Smooth muscle cell (in vitro differentiated cells): ENCODE results near the gene TRIM14. TPM values are rescaled to one million over a fixed set of nuclear protein-coding genes. Genes with fewer than 3 reads are reported as not detected.
A peak's percentile ranks its signal among the peaks of the same experiment; 100 is the strongest.

Source experiments
- DNase-seq: peaks from one replicate; lab custom pipeline; 2025; ENCODE audit not compliant: unreplicated experiment; lab: John Stamatoyannopoulos, UW
- H2AFZ ChIP-seq: fragments of 200-600 bp; sonication (generic); 2 replicates; pipeline ENCODE4 v1.6.0; 2016; ENCODE audit warnings: antibody characterized with exemption, low read depth, mild to moderate bottlenecking
- H3F3A ChIP-seq: fragments of 200-600 bp; sonication (generic); 2 replicates; pipeline ENCODE4 v1.6.0; 2017; ENCODE audit warnings: antibody characterized with exemption, low read depth
- H3K27ac ChIP-seq: fragments of 200-600 bp; sonication (generic); 2 replicates; pipeline ENCODE4 v1.5.1; 2016; ENCODE audit warnings: low read depth, mild to moderate bottlenecking
- H3K27me3 ChIP-seq: fragments of 200-600 bp; sonication (generic); 2 replicates; pipeline ENCODE4 v1.6.1; 2016; ENCODE audit warnings: low read depth, mild to moderate bottlenecking
- H3K36me3 ChIP-seq: fragments of 200-600 bp; sonication (generic); 2 replicates; pipeline ENCODE4 v1.5.1; 2016; ENCODE audit warnings: low read depth
- H3K4me1 ChIP-seq: fragments of 200-600 bp; sonication (generic); 2 replicates; pipeline ENCODE4 v1.5.1; 2016; ENCODE audit warnings: low read depth
- H3K4me2 ChIP-seq: fragments of 200-600 bp; sonication (generic); 2 replicates; pipeline ENCODE4 v1.6.0; 2016; ENCODE audit warnings: mild to moderate bottlenecking
- H3K4me3 ChIP-seq: fragments of 200-600 bp; sonication (generic); 2 replicates; pipeline ENCODE4 v1.5.1; 2016; ENCODE audit warnings: mild to moderate bottlenecking
- H3K79me2 ChIP-seq: fragments of 200-600 bp; sonication (generic); 2 replicates; pipeline ENCODE4 v1.6.0; 2016; ENCODE audit warnings: low read depth, mild to moderate bottlenecking
- H3K9ac ChIP-seq: fragments of 200-600 bp; sonication (generic); 2 replicates; pipeline ENCODE4 v1.6.0; 2016; ENCODE audit warnings: low read depth
- H3K9me3 ChIP-seq: fragments of 200-600 bp; sonication (generic); replicated peaks from 2 replicates; pipeline ENCODE4 v1.5.1; 2016; ENCODE audit warnings: low read depth
- H4K20me1 ChIP-seq: fragments of 200-600 bp; sonication (generic); 2 replicates; pipeline ENCODE4 v1.6.0; 2016; ENCODE audit warnings: low read depth
- WGBS: methylation state at CpG from one replicate; pipeline ENCODE4 v1.1.7; 2016; ENCODE audit warnings: low lambda C conversion rate; 5-methylcytosine and 5-hydroxymethylcytosine counted together
- polyA plus RNA-seq: library from polyadenylated mRNA; unstranded; fragments of >200 nt; fragmentation: Nextera tagmentation; extraction: Ambion mirVana; gene quantifications from 2 replicates; pipeline ENCODE4 v1.2.1, GENCODE V29; 2016
- total RNA-seq: library from RNA; depleted of rRNA; stranded (reverse); fragments of >200 nt; gene quantifications from 2 replicates; pipeline ENCODE4 v1.2.3, GENCODE V29; 2014
- TF ChIP-seq, protein P1 (sequence below): fragments of 200-600 bp; sonication (generic); IDR thresholded peaks from 2 replicates; pipeline ENCODE4 v1.5.1; 2017; ENCODE audit warnings: borderline replicate concordance, mild to moderate bottlenecking, antibody characterized with exemption; ENCODE audit not compliant: insufficient read depth, poor library complexity, severe bottlenecking

The TRIM14 gene
- total and polyA plus RNA-seq, 2 experiments from 2014 or later: 1.2 to 2.5 TPM

DNA sequence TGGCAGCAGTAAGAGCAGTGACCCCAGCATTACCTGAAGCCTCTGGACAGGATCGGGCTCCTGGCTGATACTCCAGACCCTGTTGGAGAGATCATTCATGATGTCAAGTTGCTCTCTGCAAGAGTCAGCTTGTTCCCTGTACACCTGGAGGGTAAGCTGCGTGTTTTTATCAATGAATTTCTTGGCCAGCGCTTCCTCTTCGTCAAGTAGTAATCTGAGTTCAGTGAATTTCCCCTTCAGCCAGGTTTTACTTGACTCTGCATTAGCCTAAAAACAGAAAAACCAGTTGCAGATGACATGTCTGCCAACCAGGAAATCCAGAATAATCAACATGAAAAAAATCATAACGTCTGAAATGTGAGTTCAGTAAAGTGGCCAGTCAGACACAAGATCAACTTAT, 19.1 kb downstream of the TRIM14 start:
- peaks cover 4% of the 10 kb centered on the region for H3K4me1 ChIP-seq
- no peaks in the 10 kb centered on the region for H3K9me3 ChIP-seq
- H3K36me3 ChIP-seq: no peaks in the 10 kb centered on the region
- no peak overlapping the region for H3K27ac ChIP-seq
- no peak overlapping the region for H3K9ac ChIP-seq
- no peak overlapping the region for H3K4me3 ChIP-seq
- H3K4me2 ChIP-seq: no peak overlapping the region
- no peaks in the 10 kb centered on the region for H3K27me3 ChIP-seq
- DNase-seq: no peak
- no peaks in the 10 kb centered on the region for H3K79me2 ChIP-seq
- no peaks in the 10 kb centered on the region for H4K20me1 ChIP-seq
- WGBS: 88% methylated on average over 5 of the region's 5 CpGs
- H2AFZ ChIP-seq: no peak overlapping the region
- no peaks in the 10 kb centered on the region for H3F3A ChIP-seq
- TF ChIP-seq, protein P1, sequence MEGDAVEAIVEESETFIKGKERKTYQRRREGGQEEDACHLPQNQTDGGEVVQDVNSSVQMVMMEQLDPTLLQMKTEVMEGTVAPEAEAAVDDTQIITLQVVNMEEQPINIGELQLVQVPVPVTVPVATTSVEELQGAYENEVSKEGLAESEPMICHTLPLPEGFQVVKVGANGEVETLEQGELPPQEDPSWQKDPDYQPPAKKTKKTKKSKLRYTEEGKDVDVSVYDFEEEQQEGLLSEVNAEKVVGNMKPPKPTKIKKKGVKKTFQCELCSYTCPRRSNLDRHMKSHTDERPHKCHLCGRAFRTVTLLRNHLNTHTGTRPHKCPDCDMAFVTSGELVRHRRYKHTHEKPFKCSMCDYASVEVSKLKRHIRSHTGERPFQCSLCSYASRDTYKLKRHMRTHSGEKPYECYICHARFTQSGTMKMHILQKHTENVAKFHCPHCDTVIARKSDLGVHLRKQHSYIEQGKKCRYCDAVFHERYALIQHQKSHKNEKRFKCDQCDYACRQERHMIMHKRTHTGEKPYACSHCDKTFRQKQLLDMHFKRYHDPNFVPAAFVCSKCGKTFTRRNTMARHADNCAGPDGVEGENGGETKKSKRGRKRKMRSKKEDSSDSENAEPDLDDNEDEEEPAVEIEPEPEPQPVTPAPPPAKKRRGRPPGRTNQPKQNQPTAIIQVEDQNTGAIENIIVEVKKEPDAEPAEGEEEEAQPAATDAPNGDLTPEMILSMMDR: no peak

DNA sequence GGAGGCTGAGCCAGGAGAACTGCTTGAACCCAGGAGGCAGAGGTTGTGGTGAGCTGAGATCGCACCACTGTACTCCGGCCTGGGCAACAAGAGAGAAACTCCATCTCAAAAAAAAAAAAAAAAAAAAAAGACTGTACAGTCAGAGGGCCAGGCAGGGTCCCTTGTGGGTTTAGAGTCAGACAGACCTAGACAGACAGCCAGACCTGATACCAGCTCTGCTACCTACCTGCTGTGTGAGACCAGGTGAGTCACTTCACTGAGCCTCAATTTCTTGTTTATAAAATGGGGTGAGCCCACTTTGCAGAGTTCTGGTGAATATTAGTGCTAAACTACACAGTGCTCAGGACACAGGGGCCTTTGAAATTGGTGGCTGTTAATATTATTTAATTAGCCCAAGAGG, 19.7 kb downstream of the TRIM14 start:
- H4K20me1 ChIP-seq: no peaks in the 10 kb centered on the region
- H3K79me2 ChIP-seq: no peaks in the 10 kb centered on the region
- no peak overlapping the region for H2AFZ ChIP-seq
- H3K9ac ChIP-seq: no peak overlapping the region
- no peak overlapping the region for H3K4me3 ChIP-seq
- TF ChIP-seq, protein P1: no peak
- no peaks in the 10 kb centered on the region for H3K36me3 ChIP-seq
- H3K27ac ChIP-seq: no peak overlapping the region
- DNase-seq: no peak
- H3K9me3 ChIP-seq: no peaks in the 10 kb centered on the region
- no peaks in the 10 kb centered on the region for H3F3A ChIP-seq
- peaks cover 4% of the 10 kb centered on the region for H3K4me1 ChIP-seq
- H3K27me3 ChIP-seq: no peaks in the 10 kb centered on the region
- WGBS: 90% methylated on average over 2 of the region's 2 CpGs
- no peak overlapping the region for H3K4me2 ChIP-seq

DNA sequence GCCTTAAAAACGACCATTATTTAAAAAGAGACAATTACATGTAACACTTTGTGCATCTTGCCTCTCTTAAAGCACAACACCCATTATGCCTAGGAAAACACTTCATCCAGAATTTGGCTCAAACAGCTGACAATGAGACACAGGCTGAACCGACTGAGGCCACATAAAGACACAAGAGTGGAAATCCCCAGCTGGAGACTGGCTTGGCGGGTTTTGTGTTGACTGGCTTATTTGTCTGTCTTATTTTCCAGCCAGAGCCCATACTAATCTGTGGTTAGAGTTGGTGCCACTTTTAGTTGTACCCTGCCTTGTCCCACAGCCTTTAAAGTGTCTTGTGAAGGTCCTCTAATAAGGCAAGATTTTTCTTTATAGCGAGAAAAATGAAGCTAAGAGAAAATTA, 21.2 kb downstream of the TRIM14 start:
- 56% methylated on average over 4 of the region's 4 CpGs for WGBS
- no peak for DNase-seq
- H3K79me2 ChIP-seq: no peaks in the 10 kb centered on the region

DNA sequence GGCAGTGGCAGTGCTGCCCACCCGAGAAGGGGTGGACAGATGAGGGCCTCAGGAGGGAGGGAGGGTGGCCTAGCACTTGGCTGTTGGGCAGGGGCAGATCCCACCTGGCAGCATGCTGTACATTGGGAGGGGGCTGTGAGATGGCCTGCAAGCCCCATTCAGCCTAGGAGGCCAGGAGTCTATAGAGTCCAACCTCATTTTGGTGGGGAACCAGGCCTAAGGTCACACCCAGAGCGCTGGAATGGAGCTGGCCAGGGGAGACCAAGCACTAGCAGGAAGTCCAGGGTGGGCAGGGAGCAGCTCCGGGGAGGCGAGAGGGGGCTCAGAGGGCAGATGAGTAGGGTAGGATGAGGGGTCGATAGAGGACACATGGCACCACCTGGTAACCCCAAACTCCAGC, 22.9 kb downstream of the TRIM14 start:
- H3K4me2 ChIP-seq: no peak overlapping the region
- no peak overlapping the region for H2AFZ ChIP-seq
- H3K4me1 ChIP-seq: peaks cover 9% of the 10 kb centered on the region
- 94% methylated on average over 5 of the region's 5 CpGs for WGBS
- DNase-seq: no peak
- H3K9ac ChIP-seq: no peak overlapping the region
- H3K27ac ChIP-seq: no peak overlapping the region
- TF ChIP-seq, protein P1: no peak
- no peaks in the 10 kb centered on the region for H3K79me2 ChIP-seq
- H3F3A ChIP-seq: peaks cover 5% of the 10 kb centered on the region
- no peaks in the 10 kb centered on the region for H3K27me3 ChIP-seq
- H3K9me3 ChIP-seq: no peaks in the 10 kb centered on the region
- no peaks in the 10 kb centered on the region for H3K36me3 ChIP-seq
- H4K20me1 ChIP-seq: no peaks in the 10 kb centered on the region
- H3K4me3 ChIP-seq: no peak overlapping the region

More for the DNA sequence above, 21.2 kb downstream of the TRIM14 start:
- H3K4me3 ChIP-seq: no peak overlapping the region
- TF ChIP-seq, protein P1: no peak
- H3K4me2 ChIP-seq: no peak overlapping the region
- no peak overlapping the region for H3K9ac ChIP-seq
- H3K4me1 ChIP-seq: peaks cover 4% of the 10 kb centered on the region
- H3K36me3 ChIP-seq: no peaks in the 10 kb centered on the region
- H2AFZ ChIP-seq: no peak overlapping the region
- H3K9me3 ChIP-seq: no peaks in the 10 kb centered on the region
- no peaks in the 10 kb centered on the region for H3K27me3 ChIP-seq
- peak overlapping the region; percentile 1 for H3K27ac ChIP-seq
- H4K20me1 ChIP-seq: no peaks in the 10 kb centered on the region
- no peaks in the 10 kb centered on the region for H3F3A ChIP-seq
